SHP77 treated with DMSO at 0.1 percent for 48 hours (cell line): Measurements from ENCODE around the gene TMEM39B.
A peak's percentile ranks its signal among the peaks of the same experiment; 100 is the strongest.
"Not testable (repeated sequence)": the region's sequence is repeated elsewhere in the genome, so short reads cannot be mapped to it uniquely, and the experiment has no call there.

Source experiments
- DNase-seq: peaks from one replicate; lab custom pipeline; 2025; lab: John Stamatoyannopoulos, UW

TMEM39B gene

GRCh38 chr1:32112806-32113375 lies 40.2 kb downstream of the TMEM39B start:
- no peak for DNase-seq

GRCh38 chr1:32113436-32113835 lies 40.7 kb downstream of the TMEM39B start:
- DNase-seq = not testable (repeated sequence)

GRCh38 chr1:32114420-32114819 lies 41.7 kb downstream of the TMEM39B start:
- no peak for DNase-seq

- no peak for DNase-seq
Measured at GRCh38 chr1:32115496-32115895, 42.8 kb downstream of the TMEM39B start.

GRCh38 chr1:32116531-32116930 lies 43.8 kb downstream of the TMEM39B start:
- DNase-seq = no peak

- DNase-seq = no peak
Measured at GRCh38 chr1:32122151-32122550, 49.4 kb downstream of the TMEM39B start.

GRCh38 chr1:32123361-32123760 lies 50.6 kb downstream of the TMEM39B start:
- not testable (repeated sequence) for DNase-seq

GRCh38 chr1:32125313-32125712 lies 52.6 kb downstream of the TMEM39B start:
- no peak for DNase-seq

- no peak for DNase-seq
Measured at GRCh38 chr1:32126770-32127169, 54.0 kb downstream of the TMEM39B start.

- no peak for DNase-seq
Measured at GRCh38 chr1:32127409-32128198, 54.9 kb downstream of the TMEM39B start.

- DNase-seq = no peak
Measured at GRCh38 chr1:32128479-32128878, 55.7 kb downstream of the TMEM39B start.

- no peak for DNase-seq
Measured at GRCh38 chr1:32128964-32129363, 56.2 kb downstream of the TMEM39B start.

- DNase-seq = not testable (repeated sequence)
Measured at GRCh38 chr1:32133950-32134280, 61.2 kb downstream of the TMEM39B start.

GRCh38 chr1:32137111-32137510 lies 64.4 kb downstream of the TMEM39B start:
- no peak for DNase-seq

- no peak for DNase-seq
Measured at GRCh38 chr1:32138965-32139364, 66.2 kb downstream of the TMEM39B start.

GRCh38 chr1:32142446-32143301 lies 69.9 kb downstream of the TMEM39B start:
- peak; percentile 8 for DNase-seq

- not testable (repeated sequence) for DNase-seq
Measured at GRCh38 chr1:32143302-32143695, 70.6 kb downstream of the TMEM39B start.

GRCh38 chr1:32144033-32144432 lies 71.3 kb downstream of the TMEM39B start:
- no peak for DNase-seq

- not testable (repeated sequence) for DNase-seq
Measured at GRCh38 chr1:32147799-32148198, 75.1 kb downstream of the TMEM39B start.

GRCh38 chr1:32150847-32151246 lies 78.1 kb downstream of the TMEM39B start:
- no peak for DNase-seq

GRCh38 chr1:32151319-32151787 lies 78.6 kb downstream of the TMEM39B start:
- DNase-seq = no peak
